22Rv1 (cell line): Measurements from ENCODE around the gene ZNF574.

Source experiments
- CTCF ChIP-seq: fragments of 450-650 bp; IDR thresholded peaks from 2 replicates; pipeline ENCODE4 v1.5.1; 2017; ENCODE audit warnings: mild to moderate bottlenecking
- ZFX ChIP-seq: fragments of 450-650 bp; IDR thresholded peaks from 2 replicates; pipeline ENCODE4 v1.6.1; 2017; ENCODE audit warnings: antibody characterized with exemption, borderline replicate concordance

DNA sequence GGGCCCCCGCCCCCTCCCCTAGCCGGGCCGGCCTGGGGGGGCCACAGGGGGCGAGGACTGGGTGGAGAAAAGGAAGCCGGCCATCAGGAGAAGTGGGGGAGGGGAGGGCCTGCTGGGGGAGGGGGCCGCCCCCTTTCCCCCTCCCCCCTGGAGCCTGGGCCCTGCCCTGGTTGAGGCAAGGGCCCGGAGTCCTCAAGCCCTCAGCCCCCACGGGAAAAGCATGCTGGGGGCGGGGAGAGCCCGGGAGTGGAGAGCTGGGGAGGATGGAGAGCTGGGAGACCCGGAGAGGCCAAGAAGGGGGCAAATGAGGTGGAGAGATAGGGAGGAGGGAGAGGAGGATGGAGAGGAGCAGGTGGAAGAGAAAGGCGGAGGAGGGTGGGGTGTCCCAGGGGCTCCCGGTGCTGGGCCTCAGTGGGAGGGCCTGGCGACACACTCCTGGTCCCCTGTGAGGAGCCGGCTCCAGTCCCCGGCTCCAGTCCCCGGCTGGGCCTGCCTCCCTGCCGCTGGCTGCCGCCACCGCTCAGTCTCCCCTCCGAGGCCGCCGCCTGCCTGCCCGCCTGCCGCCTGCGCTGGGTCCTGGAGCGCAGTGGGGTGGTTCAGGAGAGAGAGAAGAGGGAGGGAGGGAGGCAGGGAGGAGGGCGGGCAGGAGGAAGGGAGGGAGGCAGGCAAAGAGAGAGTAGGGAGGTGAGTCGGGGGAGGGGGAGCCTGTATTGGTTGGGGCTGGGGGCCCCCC, 6.2 kb upstream of the ZNF574 start, which contains the start of gene GRIK5:
- no peak for TF ChIP-seq CTCF
- TF ChIP-seq ZFX, result no peak
